Upper lobe of left lung (tissue), 4 donors: ENCODE results near the gene HPSE2.

Source experiments
- EP300 ChIP-seq, 4 donors: sonication (generic); formaldehyde crosslinking; IDR thresholded peaks; one replicate each; pipeline ENCODE4 v1.5.1; 2017; ENCODE audit warnings: antibody characterized with exemption in 4 of 4, control low read depth in 2 of 4
- TF ChIP-seq, protein P1 (sequence below), 6 experiments: fragments of 450-650 bp in 4 of 6; fragments of 200-600 bp in 2 of 6; sonication (generic) in 2 of 6; IDR thresholded peaks; one replicate each; pipeline ENCODE4 v1.5.1; 2016 to 2019; ENCODE audit warnings: antibody characterized with exemption in 6 of 6

DNA sequence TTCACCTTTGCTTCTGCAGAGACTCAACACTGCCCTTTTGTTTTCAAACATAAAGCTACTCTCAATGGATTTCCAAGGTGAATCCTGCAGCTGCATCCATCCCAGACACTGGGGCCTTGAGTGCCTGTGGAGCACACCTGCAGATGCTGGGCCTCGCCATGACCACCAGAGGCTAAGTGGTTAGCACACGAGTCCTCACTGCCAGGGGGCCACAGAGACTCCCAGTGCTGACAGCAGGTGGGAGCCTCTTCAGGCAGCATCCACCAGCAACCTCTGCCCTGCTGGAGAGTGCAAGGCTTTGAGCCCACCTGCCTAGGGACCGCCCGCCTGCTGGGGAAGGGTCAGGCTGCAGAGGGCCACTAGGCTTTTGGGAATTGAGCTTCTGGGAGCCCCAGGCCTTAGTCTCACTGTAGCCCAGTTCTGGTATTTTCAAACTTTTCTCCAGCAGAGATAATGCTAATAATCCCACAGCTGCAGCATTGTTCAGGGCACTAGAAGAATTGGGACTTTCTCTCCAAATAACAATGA is 779.5 kb downstream of the HPSE2 start:
- TF ChIP-seq, protein P1, sequence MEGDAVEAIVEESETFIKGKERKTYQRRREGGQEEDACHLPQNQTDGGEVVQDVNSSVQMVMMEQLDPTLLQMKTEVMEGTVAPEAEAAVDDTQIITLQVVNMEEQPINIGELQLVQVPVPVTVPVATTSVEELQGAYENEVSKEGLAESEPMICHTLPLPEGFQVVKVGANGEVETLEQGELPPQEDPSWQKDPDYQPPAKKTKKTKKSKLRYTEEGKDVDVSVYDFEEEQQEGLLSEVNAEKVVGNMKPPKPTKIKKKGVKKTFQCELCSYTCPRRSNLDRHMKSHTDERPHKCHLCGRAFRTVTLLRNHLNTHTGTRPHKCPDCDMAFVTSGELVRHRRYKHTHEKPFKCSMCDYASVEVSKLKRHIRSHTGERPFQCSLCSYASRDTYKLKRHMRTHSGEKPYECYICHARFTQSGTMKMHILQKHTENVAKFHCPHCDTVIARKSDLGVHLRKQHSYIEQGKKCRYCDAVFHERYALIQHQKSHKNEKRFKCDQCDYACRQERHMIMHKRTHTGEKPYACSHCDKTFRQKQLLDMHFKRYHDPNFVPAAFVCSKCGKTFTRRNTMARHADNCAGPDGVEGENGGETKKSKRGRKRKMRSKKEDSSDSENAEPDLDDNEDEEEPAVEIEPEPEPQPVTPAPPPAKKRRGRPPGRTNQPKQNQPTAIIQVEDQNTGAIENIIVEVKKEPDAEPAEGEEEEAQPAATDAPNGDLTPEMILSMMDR (IDR thresholded peaks at IDR 0.05): no peak
- no peak for TF ChIP-seq EP300 (IDR thresholded peaks at IDR 0.05)
